SU-DHL-6 (cell line): ENCODE results near the gene FUT8.

Experiments used
- H2AFZ ChIP-seq: fragments of 200-600 bp; sonication (generic); 2 replicates; pipeline ENCODE4 v1.6.1; 2014; ENCODE audit warnings: low read depth, mild to moderate bottlenecking, moderate library complexity, mixed read lengths, antibody characterized with exemption, low read length; ENCODE audit not compliant: severe bottlenecking
- H3F3A ChIP-seq: fragments of 200-600 bp; shearing (Covaris generic); 2 replicates; pipeline ENCODE4 v1.6.0; 2016; ENCODE audit warnings: antibody characterized with exemption, mild to moderate bottlenecking; ENCODE audit not compliant: insufficient read depth
- H3K27ac ChIP-seq: fragments of 200-600 bp; sonication (generic); 2 replicates; pipeline ENCODE4 v1.5.1; 2016; ENCODE audit warnings: low read depth, mild to moderate bottlenecking, low read length, moderate library complexity, mixed read lengths
- H3K27me3 ChIP-seq: fragments of 200-600 bp; sonication (generic), shearing (Covaris generic); 2 replicates; pipeline ENCODE4 v1.6.0; 2014; ENCODE audit warnings: mild to moderate bottlenecking, low read length
- H3K36me3 ChIP-seq: fragments of 200-600 bp; sonication (generic); 2 replicates; pipeline ENCODE4 v1.6.1; 2014; ENCODE audit warnings: mild to moderate bottlenecking, low read length, mixed read lengths
- H3K4me2 ChIP-seq: fragments of 300-600, 200-600 bp; shearing (Covaris generic), sonication (generic); 2 replicates; pipeline ENCODE4 v1.6.0; 2014; ENCODE audit warnings: low read length, low read depth, mild to moderate bottlenecking; ENCODE audit not compliant: poor library complexity, severe bottlenecking
- H3K4me3 ChIP-seq: fragments of 200-600 bp; sonication (generic); 2 replicates; pipeline ENCODE4 v1.5.1; 2014; ENCODE audit warnings: antibody characterized with exemption, low read length, mild to moderate bottlenecking, mixed read lengths; ENCODE audit not compliant: insufficient read depth, poor library complexity, severe bottlenecking
- H3K79me2 ChIP-seq: fragments of 200-600 bp; sonication (generic); 2 replicates; pipeline ENCODE4 v1.6.1; 2014; ENCODE audit warnings: mild to moderate bottlenecking, low read length, moderate library complexity; ENCODE audit not compliant: insufficient read depth
- H3K9ac ChIP-seq: fragments of 200-600 bp; sonication (generic); 2 replicates; pipeline ENCODE4 v1.7.0; 2014; ENCODE audit warnings: mild to moderate bottlenecking, low read length
- H3K9me2 ChIP-seq: fragments of 200-600 bp; sonication (generic); replicated peaks from 2 replicates; pipeline ENCODE4 v1.6.1; 2014; ENCODE audit warnings: low read length; ENCODE audit not compliant: insufficient read depth
- H3K9me3 ChIP-seq: fragments of 200-600 bp; sonication (generic); 2 replicates; pipeline ENCODE4 v1.6.1; 2014; ENCODE audit warnings: low read length, mixed read lengths; ENCODE audit not compliant: insufficient read depth
- H4K20me1 ChIP-seq: fragments of 200-600 bp; sonication (generic); 2 replicates; pipeline ENCODE4 v1.6.1; 2014; ENCODE audit warnings: low read depth, mild to moderate bottlenecking, antibody characterized with exemption, low read length, moderate library complexity, mixed read lengths
- CTCF ChIP-seq: fragments of 200-600 bp; sonication (generic); IDR thresholded peaks from one replicate; pipeline ENCODE4 v1.5.1; 2017; ENCODE audit warnings: antibody characterized with exemption, mild to moderate bottlenecking, low read length, moderate library complexity; ENCODE audit not compliant: insufficient read depth, poor library complexity, severe bottlenecking
- EZH2phosphoT487 ChIP-seq: fragments of 200-600 bp; sonication (generic), shearing (Covaris generic); conservative IDR thresholded peaks from 2 replicates; pipeline ENCODE4 v1.6.1; 2018; ENCODE audit warnings: mild to moderate bottlenecking, antibody characterized with exemption, low read length, moderate library complexity, mixed read lengths

FUT8 gene

GRCh38 chr14:65471038-65471878 is 58.7 kb downstream of the FUT8 start:
- Histone ChIP-seq H3K27me3 (no peaks in the 10 kb centered on the region), H3K4me3 (no peak overlapping the region), H4K20me1 (peaks cover 4% of the 10 kb centered on the region; the same call in 1 of the 2 replicates), H3K36me3 (0 out of 2 replicates have a peak, but pooled peaks cover 2% of the 10 kb centered on the region), H3K9me2 (no peaks in the 10 kb centered on the region), H3K79me2 (peaks cover 73% of the 10 kb centered on the region), H3K9me3 (no peaks in the 10 kb centered on the region), H2AFZ (no peak overlapping the region), H3K9ac (no peak overlapping the region), H3K4me2 (no peak overlapping the region), H3K27ac (no peak overlapping the region; the same call in 1 of the 2 replicates), H3F3A (no peaks in the 10 kb centered on the region)
- TF ChIP-seq EZH2phosphoT487 (no peak), CTCF (no peak)

- H4K20me1 ChIP-seq, result peaks cover 4% of the 10 kb centered on the region; the same call in 1 of the 2 replicates
- H3K9me3 ChIP-seq, result no peaks in the 10 kb centered on the region
- no peaks in the 10 kb centered on the region for H3K27me3 ChIP-seq
- H3K36me3 ChIP-seq, result 0 out of 2 replicates have a peak, but pooled peaks cover 2% of the 10 kb centered on the region
- no peak overlapping the region for H2AFZ ChIP-seq
- H3K79me2 ChIP-seq, result peaks cover 71% of the 10 kb centered on the region
- no peaks in the 10 kb centered on the region for H3K9me2 ChIP-seq
- H3F3A ChIP-seq, result no peaks in the 10 kb centered on the region
- no peak overlapping the region for H3K27ac ChIP-seq
- TF ChIP-seq EZH2phosphoT487, result no peak
- no peak for TF ChIP-seq CTCF
- H3K9ac ChIP-seq, result no peak overlapping the region
- no peak overlapping the region for H3K4me3 ChIP-seq
- H3K4me2 ChIP-seq, result no peak overlapping the region
Measured at GRCh38 chr14:65472189-65472588, 59.7 kb downstream of the FUT8 start.

GRCh38 chr14:65476273-65476941 is 63.9 kb downstream of the FUT8 start:
- Histone ChIP-seq H3F3A (no peaks in the 10 kb centered on the region), H3K27me3 (no peaks in the 10 kb centered on the region), H3K9me3 (no peaks in the 10 kb centered on the region), H2AFZ (no peak overlapping the region), H3K79me2 (peaks cover 65% of the 10 kb centered on the region), H3K4me3 (no peak overlapping the region), H3K9ac (no peak overlapping the region), H3K9me2 (no peaks in the 10 kb centered on the region), H4K20me1 (peaks cover 4% of the 10 kb centered on the region; the same call in 1 of the 2 replicates), H3K36me3 (0 out of 2 replicates have a peak, but pooled peaks cover 8% of the 10 kb centered on the region), H3K27ac (no peak overlapping the region), H3K4me2 (no peak overlapping the region)
- TF ChIP-seq EZH2phosphoT487 (no peak), CTCF (no peak)
